Activated CD8-positive, alpha-beta memory T cell treated with anti-CD3 and anti-CD28 coated beads, Interleukin-2, amount 50 U/mL, for 48 hours (primary cell): ENCODE data around the gene CRYBA4.

ENCODE experiments used
- DNase-seq: peaks from one replicate; pipeline ENCODE4 v3.0.0-alpha.2; 2020

Gene CRYBA4

GRCh38 chr22:26631282-26631681 lies 9.5 kb downstream of the CRYBA4 start:
- no peak for DNase-seq

- no peak for DNase-seq
Observed at GRCh38 chr22:26632422-26633155, 10.8 kb downstream of the CRYBA4 start.

- DNase-seq, result no peak
Observed at GRCh38 chr22:26634189-26634588, 12.4 kb downstream of the CRYBA4 start.

- no peak for DNase-seq
Observed at GRCh38 chr22:26635117-26635516, 13.4 kb downstream of the CRYBA4 start.

GRCh38 chr22:26636296-26636695 lies 14.5 kb downstream of the CRYBA4 start:
- no peak for DNase-seq

- peak; percentile 88 for DNase-seq
Observed at GRCh38 chr22:26642465-26643417, 21.0 kb downstream of the CRYBA4 start.

- DNase-seq, result no peak
Observed at GRCh38 chr22:26643418-26644100, 21.8 kb downstream of the CRYBA4 start.

- no peak for DNase-seq
Observed at GRCh38 chr22:26646158-26646557, 24.4 kb downstream of the CRYBA4 start.

- peak; percentile 70 for DNase-seq
Observed at GRCh38 chr22:26648011-26648497, 26.3 kb downstream of the CRYBA4 start.

GRCh38 chr22:26648528-26649388 lies 27.0 kb downstream of the CRYBA4 start:
- no peak for DNase-seq

- DNase-seq, result no peak
Observed at GRCh38 chr22:26650722-26651421, 29.1 kb downstream of the CRYBA4 start.

- no peak for DNase-seq
Observed at GRCh38 chr22:26651815-26652214, 30.1 kb downstream of the CRYBA4 start.

- peak; percentile 84 for DNase-seq
Observed at GRCh38 chr22:26656891-26657851, 35.4 kb downstream of the CRYBA4 start, which contains the start of gene MIAT. Gene MIAT, plus strand, starts transcription at chr22:26657588.

- no peak for DNase-seq
Observed at GRCh38 chr22:26658161-26658560, 36.4 kb downstream of the CRYBA4 start.

- peak; percentile 84 for DNase-seq
Observed at GRCh38 chr22:26658671-26659478, 37.1 kb downstream of the CRYBA4 start.

GRCh38 chr22:26660356-26660755 lies 38.6 kb downstream of the CRYBA4 start:
- DNase-seq, result no peak

- DNase-seq, result no peak
Observed at GRCh38 chr22:26660961-26661578, 39.3 kb downstream of the CRYBA4 start.

- DNase-seq, result no peak
Observed at GRCh38 chr22:26662160-26662559, 40.4 kb downstream of the CRYBA4 start.
